ENCODE data around the gene AACS. TPM values are rescaled to one million over a fixed set of nuclear protein-coding genes. Genes with fewer than 3 reads are reported as not detected.
A peak's percentile ranks its signal among the peaks of the same experiment; 100 is the strongest.
"Not testable (repeated sequence)": the region's sequence is repeated elsewhere in the genome, so short reads cannot be mapped to it uniquely, and the experiment has no call there.

AACS gene
- total RNA-seq, 1 experiment from 2014 or later = 16.0 TPM

DNA sequence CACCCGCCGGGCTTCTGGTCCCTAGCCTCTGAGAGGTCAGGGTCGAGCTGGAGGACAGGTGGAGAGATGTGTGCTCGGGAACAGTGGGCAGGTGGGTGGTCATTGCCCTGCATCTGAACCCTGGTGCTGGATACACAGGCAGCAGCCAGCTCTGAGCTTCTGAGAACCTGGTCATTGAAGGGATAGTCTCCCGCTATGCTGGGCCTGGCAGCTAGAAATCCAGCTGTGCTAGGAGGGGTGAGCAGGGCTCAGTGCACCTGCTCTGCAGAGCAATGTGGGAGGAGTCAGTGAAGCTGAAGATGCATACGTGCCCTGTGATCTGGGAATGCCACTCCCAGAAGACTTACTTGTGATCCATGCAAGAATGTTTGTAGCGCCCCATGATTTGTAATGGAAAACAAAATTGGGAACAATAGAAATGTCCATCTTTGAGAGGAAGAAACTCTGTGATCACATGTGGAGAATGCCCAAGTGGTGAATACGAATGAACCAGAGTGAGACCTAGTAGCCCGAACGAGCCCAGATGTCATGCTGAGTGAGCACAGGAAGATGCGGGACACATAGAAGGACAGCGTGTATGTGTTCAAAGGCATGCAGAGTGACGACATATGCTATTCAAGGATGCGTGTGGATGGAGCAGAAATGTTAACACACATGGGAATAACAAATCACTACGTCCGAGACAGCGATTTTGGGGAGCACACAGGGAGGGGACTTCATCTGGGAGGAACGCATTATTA, 63.4 kb downstream of the AACS start:
- Histone ChIP-seq H3K4me3 (no peak overlapping the region), H3K9me3 (no peaks in the 10 kb centered on the region), H3K36me3 (no peaks in the 10 kb centered on the region), H3K27me3 (no peaks in the 10 kb centered on the region)
- DNase-seq = no peak

DNA sequence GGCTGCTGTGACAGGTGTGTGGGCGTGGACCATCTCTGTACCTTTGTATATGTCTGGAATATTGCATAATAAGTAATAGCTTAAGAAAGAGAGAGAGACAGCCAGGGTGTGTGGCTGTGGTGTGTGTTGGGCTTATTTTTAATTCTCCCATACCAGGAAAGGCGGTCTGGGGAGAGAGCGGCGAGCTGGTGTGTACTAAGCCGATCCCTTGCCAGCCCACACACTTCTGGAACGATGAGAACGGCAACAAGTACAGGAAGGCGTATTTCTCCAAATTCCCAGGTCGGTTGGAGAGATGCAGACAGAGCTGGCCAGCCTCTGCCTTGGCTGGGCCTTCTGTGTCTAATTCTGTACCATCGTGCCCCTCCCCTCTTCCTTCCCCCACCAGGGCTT, 63.9 kb downstream of the AACS start:
- Histone ChIP-seq H3K4me3 (no peak overlapping the region), H3K27me3 (no peaks in the 10 kb centered on the region)
- DNase-seq = no peak

DNA sequence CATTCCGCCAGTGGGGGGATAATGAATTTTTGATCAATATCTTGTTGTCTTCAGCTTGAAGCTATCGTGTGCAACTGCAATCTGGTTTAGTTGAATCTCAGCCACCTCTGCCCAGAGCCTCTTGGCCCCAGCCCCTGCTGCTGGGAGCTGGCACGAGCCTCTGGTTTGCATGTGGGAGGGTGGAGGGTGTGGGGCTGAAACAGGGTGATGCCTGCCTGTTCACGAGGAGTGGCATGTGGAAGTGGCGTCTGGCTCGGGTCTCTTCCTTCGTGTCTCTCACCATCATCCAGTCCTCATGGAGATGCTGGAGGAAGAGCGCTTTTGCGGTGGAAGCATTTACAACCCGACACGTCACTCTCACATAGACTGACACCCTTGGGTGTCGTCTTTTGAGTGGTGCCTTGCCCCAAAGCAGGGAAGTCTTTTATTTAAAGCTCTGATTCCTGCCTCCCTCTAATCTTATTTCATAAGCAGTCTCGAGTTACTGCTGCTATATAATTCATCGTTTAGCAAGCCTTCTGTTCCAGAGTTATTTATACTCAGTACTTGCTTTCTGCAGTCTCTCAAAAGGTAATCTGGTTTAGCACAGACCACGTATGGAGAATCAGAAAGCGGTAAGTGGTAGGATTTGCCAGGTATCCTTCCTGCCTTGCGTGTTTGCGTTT, 64.5 kb downstream of the AACS start:
- H3K36me3 ChIP-seq = no peaks in the 10 kb centered on the region
- no peak for DNase-seq
- H3K9me3 ChIP-seq = no peaks in the 10 kb centered on the region
- no peaks in the 10 kb centered on the region for H3K27me3 ChIP-seq
- H3K4me3 ChIP-seq = no peak overlapping the region

More for the DNA sequence above, 63.9 kb downstream of the AACS start:
- Histone ChIP-seq H3K36me3 (no peaks in the 10 kb centered on the region), H3K9me3 (no peaks in the 10 kb centered on the region)

DNA sequence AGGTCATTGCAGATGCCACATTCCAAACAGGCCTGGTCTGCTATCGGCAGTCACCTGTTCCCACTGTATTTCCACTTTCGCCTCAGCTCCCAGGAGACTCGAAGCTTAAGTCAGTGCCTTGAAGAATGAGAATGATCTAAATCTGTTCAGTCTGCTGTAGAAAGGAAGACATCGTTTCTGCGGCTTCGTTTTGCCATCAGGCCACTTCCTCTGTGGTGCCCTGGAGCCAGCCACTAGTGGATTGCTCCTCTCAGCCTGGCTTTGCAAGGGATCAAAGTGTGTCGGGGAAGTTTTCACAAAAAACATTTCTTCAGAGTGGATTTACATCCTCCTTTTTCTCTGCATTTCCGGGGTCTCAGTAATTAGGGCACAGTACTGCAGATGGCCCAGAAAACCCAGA, 66.7 kb downstream of the AACS start:
- H3K36me3 ChIP-seq = no peaks in the 10 kb centered on the region
- H3K4me3 ChIP-seq = no peak overlapping the region
- H3K9me3 ChIP-seq = no peaks in the 10 kb centered on the region
- DNase-seq = no peak
- H3K27me3 ChIP-seq = no peaks in the 10 kb centered on the region

DNA sequence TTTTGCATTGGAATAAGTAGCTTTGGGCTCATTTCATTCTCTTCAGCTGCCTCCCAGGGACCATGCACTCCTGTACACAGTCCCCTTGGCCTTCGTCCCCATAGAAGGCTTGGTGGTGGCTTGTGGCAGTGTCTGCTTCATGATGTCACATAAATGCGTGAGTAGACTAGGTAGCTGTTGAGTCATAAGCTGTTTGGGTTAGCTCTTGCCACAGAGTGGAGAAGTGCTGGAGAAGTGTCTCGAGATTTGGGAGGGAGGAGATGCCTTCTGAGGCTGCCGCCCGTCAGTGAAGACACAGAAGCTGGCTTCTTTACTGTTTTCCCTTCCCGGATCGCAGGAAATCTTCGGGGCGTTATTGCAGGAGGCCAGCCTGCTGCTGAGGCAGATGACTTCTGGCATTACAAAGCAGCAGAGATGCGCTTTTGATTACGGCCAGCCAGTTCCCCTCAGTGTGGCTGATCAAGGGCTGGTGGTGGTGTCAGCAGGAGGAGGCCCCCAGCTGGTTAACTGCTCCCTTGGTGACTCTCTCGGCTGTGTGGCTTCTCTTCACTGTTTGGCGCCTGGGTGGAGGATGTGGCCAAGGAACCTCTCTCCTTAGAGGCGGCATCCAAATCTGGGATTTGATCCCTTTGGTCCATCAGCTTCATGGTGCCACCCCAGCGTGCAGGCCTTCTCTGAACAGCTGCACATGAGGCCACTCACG, 67.6 kb downstream of the AACS start:
- no peak for DNase-seq
- H3K27me3 ChIP-seq = no peaks in the 10 kb centered on the region
- H3K9me3 ChIP-seq = no peaks in the 10 kb centered on the region
- H3K4me3 ChIP-seq = no peak overlapping the region
- H3K36me3 ChIP-seq = no peaks in the 10 kb centered on the region

DNA sequence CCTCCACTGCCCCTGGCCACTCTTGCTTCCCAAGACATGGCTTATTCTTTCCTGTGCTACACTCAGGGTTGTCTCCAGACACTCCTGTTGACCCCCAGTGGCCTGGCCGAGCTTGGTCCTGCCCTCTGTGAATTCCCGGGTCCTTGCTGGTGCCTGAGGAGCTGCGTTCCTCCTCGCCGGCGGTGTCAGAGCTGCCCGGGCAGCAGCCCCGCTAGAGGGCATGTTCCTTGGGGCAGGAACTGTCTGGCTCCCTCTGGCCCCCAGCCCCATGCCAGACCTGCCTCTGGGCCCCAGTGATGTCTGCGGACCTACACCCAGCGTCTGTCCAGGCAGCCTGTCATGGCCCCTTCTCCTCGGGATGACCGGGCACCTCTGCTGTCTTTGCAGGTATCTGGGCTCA, 68.4 kb downstream of the AACS start:
- no peak overlapping the region for H3K4me3 ChIP-seq
- H3K9me3 ChIP-seq = no peaks in the 10 kb centered on the region
- H3K27me3 ChIP-seq = no peaks in the 10 kb centered on the region
- DNase-seq = no peak
- no peaks in the 10 kb centered on the region for H3K36me3 ChIP-seq

DNA sequence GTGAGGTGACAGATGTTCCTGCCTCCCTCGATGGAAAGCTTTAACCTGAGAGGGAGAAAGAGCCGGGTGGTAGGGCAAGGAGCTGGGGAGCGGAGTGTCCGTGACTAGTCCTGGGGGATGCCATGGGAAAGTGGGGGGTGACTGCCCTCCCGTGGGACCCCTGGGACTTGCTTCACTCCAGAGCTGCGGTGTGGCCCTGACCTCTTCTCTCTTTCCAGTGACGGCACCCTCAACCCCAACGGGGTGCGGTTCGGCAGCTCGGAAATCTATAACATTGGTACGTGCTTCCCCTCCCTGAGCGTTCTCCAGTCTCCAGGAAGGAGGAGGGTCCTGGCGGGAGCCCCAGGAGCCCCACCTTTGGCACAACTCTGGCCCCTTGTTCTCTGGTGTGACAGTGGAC, 69.3 kb downstream of the AACS start:
- H3K9me3 ChIP-seq = no peaks in the 10 kb centered on the region
- H3K27me3 ChIP-seq = no peaks in the 10 kb centered on the region
- no peaks in the 10 kb centered on the region; the same call in 1 of the 2 replicates for H3K36me3 ChIP-seq
- no peak for DNase-seq
- H3K4me3 ChIP-seq = no peak overlapping the region

DNA sequence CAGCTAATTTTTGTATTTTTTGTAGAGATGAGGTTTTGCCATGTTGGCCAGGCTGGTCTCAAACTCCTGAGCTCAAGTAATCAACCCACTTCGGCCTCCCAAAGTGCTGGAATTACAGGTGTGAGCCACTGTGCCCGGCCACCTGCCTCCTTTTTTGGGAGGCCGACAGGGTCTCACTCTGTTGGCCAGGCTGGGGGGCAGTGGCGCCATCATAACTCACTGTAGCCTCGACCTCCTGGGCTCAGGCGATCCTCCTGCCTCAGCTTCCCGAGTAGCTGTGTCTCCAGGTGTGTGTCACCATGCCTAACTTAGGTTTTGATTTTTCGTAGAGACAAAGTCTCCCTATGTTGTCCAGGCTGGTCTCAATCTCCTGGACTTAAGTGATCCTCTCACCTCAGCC, 70.7 kb downstream of the AACS start:
- no peak overlapping the region for H3K4me3 ChIP-seq
- H3K36me3 ChIP-seq = no peaks in the 10 kb centered on the region; the same call in 1 of the 2 replicates
- DNase-seq = no peak
- no peaks in the 10 kb centered on the region for H3K9me3 ChIP-seq
- H3K27me3 ChIP-seq = no peaks in the 10 kb centered on the region

DNA sequence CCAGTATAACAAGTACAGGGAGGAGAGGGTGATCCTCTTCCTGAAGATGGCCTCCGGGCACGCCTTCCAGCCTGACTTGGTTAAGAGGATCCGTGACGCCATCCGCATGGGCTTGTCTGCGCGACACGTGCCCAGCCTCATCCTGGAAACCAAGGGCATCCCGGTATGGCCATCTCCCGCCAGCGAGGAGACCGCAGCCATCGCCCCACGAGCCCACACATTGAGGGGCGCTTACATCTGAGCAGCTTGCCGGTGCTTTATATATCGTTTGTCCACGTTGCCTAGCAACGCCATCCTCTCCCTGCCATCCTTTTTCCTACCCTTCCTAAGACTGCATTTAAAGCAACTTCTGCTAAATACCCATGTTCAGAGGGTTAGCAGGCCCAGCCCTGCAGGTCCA, 71.5 kb downstream of the AACS start:
- Histone ChIP-seq H3K4me3 (no peak overlapping the region), H3K27me3 (no peaks in the 10 kb centered on the region), H3K9me3 (no peaks in the 10 kb centered on the region), H3K36me3 (no peaks in the 10 kb centered on the region; the same call in 1 of the 2 replicates)
- DNase-seq = no peak

DNA sequence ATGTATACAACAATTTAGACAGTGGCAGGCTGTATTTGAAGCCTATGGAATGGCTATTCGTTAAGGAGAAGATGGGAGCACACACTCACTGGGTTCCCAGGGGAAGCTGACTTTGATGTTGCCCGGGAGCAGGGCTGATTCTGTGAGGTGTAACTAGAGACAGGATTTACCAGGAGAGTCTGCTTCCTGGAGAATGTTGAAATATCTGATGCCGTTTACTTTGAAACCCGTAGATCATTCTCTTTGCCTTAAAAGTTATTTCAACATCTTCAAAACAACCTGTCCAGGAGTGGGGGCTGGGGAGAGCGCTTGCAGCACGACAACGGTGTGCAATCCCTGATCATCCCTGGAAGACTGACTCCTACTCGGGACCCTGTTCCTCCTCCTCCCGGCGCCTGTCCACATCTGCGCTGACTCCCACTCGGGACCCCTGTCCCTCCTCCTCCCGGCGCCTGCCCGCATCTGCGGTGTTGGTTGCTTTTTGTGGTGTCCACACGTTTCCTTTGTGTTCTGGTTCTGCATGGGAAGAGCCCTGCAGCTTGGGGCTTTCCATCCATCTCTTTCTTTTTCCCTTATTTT, 72.6 kb downstream of the AACS start:
- no peaks in the 10 kb centered on the region; the same call in 1 of the 2 replicates for H3K36me3 ChIP-seq
- H3K27me3 ChIP-seq = no peaks in the 10 kb centered on the region
- H3K9me3 ChIP-seq = no peaks in the 10 kb centered on the region
- no peak for DNase-seq
- H3K4me3 ChIP-seq = no peak overlapping the region

DNA sequence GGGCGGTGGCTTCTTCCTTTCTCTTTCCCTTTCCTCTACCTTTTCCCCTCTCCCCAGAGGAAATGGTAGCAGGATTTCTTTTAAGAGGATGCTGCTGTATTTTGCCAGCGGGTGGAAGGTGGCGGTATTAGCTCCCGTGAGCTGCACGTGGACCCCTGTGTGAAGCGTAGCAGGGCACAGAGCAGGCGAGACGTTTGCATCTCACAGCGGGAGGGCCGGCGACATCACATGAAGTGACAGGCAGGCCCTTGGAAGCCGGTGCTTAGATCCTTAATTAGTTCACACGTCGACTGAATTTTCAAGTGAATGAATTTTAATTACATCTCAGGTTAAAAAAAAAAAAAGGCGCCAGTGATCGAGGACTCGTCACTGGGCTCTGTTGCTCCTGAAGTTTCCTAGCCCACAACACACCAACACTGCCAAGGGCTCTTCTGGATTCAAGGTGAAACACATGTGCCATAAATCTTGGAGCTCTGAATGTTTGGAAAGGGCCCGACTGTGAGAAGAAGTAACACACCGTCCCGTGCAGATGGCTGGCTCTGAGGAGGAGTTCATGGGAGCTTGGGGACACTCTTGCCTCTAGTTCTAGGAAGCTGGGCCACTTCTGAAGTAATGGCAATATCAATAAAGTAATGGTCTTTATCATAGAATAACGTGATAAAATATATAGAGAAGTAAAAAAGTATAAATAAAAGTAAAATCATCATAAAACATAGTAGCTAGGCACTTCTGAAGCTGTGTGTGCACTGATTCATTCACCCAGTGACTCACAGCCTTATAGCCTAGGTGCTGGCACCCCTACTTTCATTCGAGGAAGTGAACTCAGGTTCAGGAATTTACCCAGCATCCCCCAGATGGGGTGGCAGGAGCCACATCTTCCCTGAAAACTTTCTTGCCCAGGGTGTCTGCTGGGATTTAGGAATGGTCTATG, 75.3 kb downstream of the AACS start:
- H3K4me3 ChIP-seq = no peak overlapping the region
- H3K27me3 ChIP-seq = no peaks in the 10 kb centered on the region
- H3K9me3 ChIP-seq = no peaks in the 10 kb centered on the region
- no peaks in the 10 kb centered on the region; the same call in 1 of the 2 replicates for H3K36me3 ChIP-seq
- DNase-seq = peak; percentile 79

DNA sequence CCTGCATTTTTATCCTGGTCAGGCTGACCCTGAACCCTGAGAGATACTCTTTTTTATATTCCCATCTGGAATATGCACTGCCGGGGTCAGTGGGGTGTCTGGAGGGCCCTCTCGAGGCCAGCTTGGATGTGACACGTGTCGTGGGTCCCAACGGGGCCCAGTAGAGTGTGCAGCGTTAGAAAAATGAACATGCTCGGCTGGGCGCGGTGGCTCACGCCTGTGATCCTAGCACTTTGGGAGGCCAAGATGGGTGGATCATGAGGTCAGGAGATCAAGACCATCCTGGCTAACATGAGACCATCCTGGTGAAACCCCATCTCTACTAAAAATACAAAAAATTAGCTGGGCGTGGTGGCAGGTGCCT, 76.0 kb downstream of the AACS start:
- H3K36me3 ChIP-seq, H3K4me3 ChIP-seq, H3K27me3 ChIP-seq, DNase-seq, H3K9me3 ChIP-seq: not testable (repeated sequence)

DNA sequence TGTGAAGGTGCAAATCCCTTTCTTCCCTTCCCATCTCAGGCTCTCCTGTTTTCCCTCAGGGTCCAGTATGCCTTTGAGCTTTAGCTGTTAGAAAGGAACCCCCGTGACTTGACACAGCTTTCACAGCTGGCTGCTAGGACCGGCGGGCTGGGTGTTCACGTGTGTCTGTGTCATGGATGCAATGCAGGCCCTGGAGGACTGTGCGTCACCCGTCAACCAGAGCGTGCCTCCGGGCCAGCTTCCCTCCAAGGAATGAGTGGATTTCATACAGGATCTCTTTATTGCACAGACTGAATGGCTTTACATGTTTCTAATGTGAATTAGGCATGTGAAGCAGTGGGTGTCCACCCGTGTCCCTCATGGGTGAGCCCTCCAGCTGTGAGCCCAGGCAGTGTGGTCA, 77.4 kb downstream of the AACS start:
- no peak for DNase-seq
- Histone ChIP-seq H3K9me3 (no peaks in the 10 kb centered on the region), H3K27me3 (no peaks in the 10 kb centered on the region), H3K36me3 (no peaks in the 10 kb centered on the region; the same call in 1 of the 2 replicates), H3K4me3 (no peak overlapping the region)

DNA sequence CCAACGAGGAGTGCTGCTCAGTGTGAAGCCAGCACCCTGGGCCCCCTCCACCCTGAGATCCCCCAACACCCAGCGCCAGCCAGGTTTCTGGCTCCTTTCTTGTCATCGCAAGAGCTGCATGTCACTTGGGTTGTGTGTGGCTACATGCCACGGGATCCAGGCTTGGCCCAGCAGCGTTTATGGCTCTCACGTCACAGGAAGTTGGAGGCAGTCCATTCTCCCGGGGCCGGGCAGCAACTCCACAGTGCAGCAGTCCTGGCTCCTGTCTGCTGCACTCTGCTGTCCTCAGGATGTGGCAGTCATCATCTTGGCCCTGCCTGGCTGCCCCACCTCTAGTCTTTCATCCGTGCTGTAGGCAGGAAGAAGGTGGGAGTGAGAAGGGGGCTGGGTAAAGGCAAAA, 78.3 kb downstream of the AACS start:
- H3K27me3 ChIP-seq = no peaks in the 10 kb centered on the region
- H3K9me3 ChIP-seq = no peaks in the 10 kb centered on the region
- no peak for DNase-seq
- no peaks in the 10 kb centered on the region; the same call in 1 of the 2 replicates for H3K36me3 ChIP-seq
- no peak overlapping the region for H3K4me3 ChIP-seq

DNA sequence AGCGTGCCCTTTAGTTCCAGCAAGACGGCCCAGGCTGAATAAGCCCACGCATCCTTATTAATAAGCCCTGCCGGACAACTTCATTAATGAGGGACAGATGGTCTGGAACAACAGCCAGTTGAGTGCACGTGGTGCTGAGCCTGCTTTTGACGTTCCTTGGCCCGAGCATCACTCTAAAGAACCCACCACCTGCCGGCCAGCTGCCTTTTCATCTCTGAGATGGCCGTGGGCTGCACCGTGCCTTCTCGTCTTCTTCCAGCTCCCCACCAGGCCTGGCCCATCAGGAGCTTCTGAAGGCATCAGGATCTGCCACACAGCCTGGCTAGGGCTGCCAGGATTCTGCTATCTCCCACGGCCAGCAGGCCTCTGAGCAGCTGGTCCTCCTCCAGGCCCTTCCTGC, 80.0 kb downstream of the AACS start:
- H3K9me3 ChIP-seq = no peaks in the 10 kb centered on the region
- H3K4me3 ChIP-seq = no peak overlapping the region
- no peak for DNase-seq
- no peaks in the 10 kb centered on the region for H3K27me3 ChIP-seq
- H3K36me3 ChIP-seq = no peaks in the 10 kb centered on the region

DNA sequence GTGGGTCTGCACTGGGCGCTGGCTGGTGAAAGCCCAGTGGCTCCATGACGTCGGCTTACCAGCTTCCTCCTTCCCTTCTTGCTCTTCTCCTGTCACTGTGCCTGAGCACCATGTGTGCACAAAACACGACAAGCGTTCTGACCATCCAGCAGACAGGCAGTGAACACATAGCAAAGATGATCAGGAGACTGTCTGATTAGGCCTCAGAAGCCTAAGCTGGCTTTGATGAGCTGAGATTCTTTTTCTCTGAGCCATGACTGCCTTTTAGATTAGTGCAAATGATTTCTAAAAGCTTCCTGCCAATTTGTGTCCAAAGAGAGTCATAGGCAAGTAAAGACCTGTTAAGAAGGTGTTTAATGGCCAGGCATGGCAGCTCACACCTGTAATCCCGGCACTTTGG, 83.1 kb downstream of the AACS start:
- DNase-seq = no peak
- Histone ChIP-seq H3K27me3 (no peaks in the 10 kb centered on the region), H3K36me3 (no peaks in the 10 kb centered on the region), H3K4me3 (no peak overlapping the region), H3K9me3 (no peaks in the 10 kb centered on the region)
